SU-DHL-6 (cell line): ENCODE results near the gene HIVEP1.

ENCODE experiments used
- H2AFZ ChIP-seq: fragments of 200-600 bp; sonication (generic); 2 replicates; pipeline ENCODE4 v1.6.1; 2014; ENCODE audit warnings: low read depth, mild to moderate bottlenecking, moderate library complexity, mixed read lengths, antibody characterized with exemption, low read length; ENCODE audit not compliant: severe bottlenecking
- H3F3A ChIP-seq: fragments of 200-600 bp; shearing (Covaris generic); 2 replicates; pipeline ENCODE4 v1.6.0; 2016; ENCODE audit warnings: antibody characterized with exemption, mild to moderate bottlenecking; ENCODE audit not compliant: insufficient read depth
- H3K27ac ChIP-seq: fragments of 200-600 bp; sonication (generic); 2 replicates; pipeline ENCODE4 v1.5.1; 2016; ENCODE audit warnings: low read depth, mild to moderate bottlenecking, low read length, moderate library complexity, mixed read lengths
- H3K27me3 ChIP-seq: fragments of 200-600 bp; sonication (generic), shearing (Covaris generic); 2 replicates; pipeline ENCODE4 v1.6.0; 2014; ENCODE audit warnings: mild to moderate bottlenecking, low read length
- H3K36me3 ChIP-seq: fragments of 200-600 bp; sonication (generic); 2 replicates; pipeline ENCODE4 v1.6.1; 2014; ENCODE audit warnings: mild to moderate bottlenecking, low read length, mixed read lengths
- H3K4me2 ChIP-seq: fragments of 300-600, 200-600 bp; shearing (Covaris generic), sonication (generic); 2 replicates; pipeline ENCODE4 v1.6.0; 2014; ENCODE audit warnings: low read length, low read depth, mild to moderate bottlenecking; ENCODE audit not compliant: poor library complexity, severe bottlenecking
- H3K4me3 ChIP-seq: fragments of 200-600 bp; sonication (generic); 2 replicates; pipeline ENCODE4 v1.5.1; 2014; ENCODE audit warnings: antibody characterized with exemption, low read length, mild to moderate bottlenecking, mixed read lengths; ENCODE audit not compliant: insufficient read depth, poor library complexity, severe bottlenecking
- H3K79me2 ChIP-seq: fragments of 200-600 bp; sonication (generic); 2 replicates; pipeline ENCODE4 v1.6.1; 2014; ENCODE audit warnings: mild to moderate bottlenecking, low read length, moderate library complexity; ENCODE audit not compliant: insufficient read depth
- H3K9ac ChIP-seq: fragments of 200-600 bp; sonication (generic); 2 replicates; pipeline ENCODE4 v1.7.0; 2014; ENCODE audit warnings: mild to moderate bottlenecking, low read length
- H3K9me2 ChIP-seq: fragments of 200-600 bp; sonication (generic); replicated peaks from 2 replicates; pipeline ENCODE4 v1.6.1; 2014; ENCODE audit warnings: low read length; ENCODE audit not compliant: insufficient read depth
- H3K9me3 ChIP-seq: fragments of 200-600 bp; sonication (generic); 2 replicates; pipeline ENCODE4 v1.6.1; 2014; ENCODE audit warnings: low read length, mixed read lengths; ENCODE audit not compliant: insufficient read depth
- H4K20me1 ChIP-seq: fragments of 200-600 bp; sonication (generic); 2 replicates; pipeline ENCODE4 v1.6.1; 2014; ENCODE audit warnings: low read depth, mild to moderate bottlenecking, antibody characterized with exemption, low read length, moderate library complexity, mixed read lengths
- CTCF ChIP-seq: fragments of 200-600 bp; sonication (generic); IDR thresholded peaks from one replicate; pipeline ENCODE4 v1.5.1; 2017; ENCODE audit warnings: antibody characterized with exemption, mild to moderate bottlenecking, low read length, moderate library complexity; ENCODE audit not compliant: insufficient read depth, poor library complexity, severe bottlenecking
- EZH2phosphoT487 ChIP-seq: fragments of 200-600 bp; sonication (generic), shearing (Covaris generic); conservative IDR thresholded peaks from 2 replicates; pipeline ENCODE4 v1.6.1; 2018; ENCODE audit warnings: mild to moderate bottlenecking, antibody characterized with exemption, low read length, moderate library complexity, mixed read lengths

The HIVEP1 gene

GRCh38 chr6:12012558-12013306, 620 bp downstream of the HIVEP1 start:
- no peaks in the 10 kb centered on the region for H3K9me3 ChIP-seq
- peaks cover 26% of the 10 kb centered on the region for H3F3A ChIP-seq
- H2AFZ ChIP-seq: peak overlapping the region; percentile 85
- no peak overlapping the region; the same call in 1 of the 2 replicates for H3K27ac ChIP-seq
- H3K79me2 ChIP-seq: peaks cover 38% of the 10 kb centered on the region
- peaks cover 12% of the 10 kb centered on the region; the same call in 1 of the 2 replicates for H3K36me3 ChIP-seq
- peak overlapping the region; percentile 67 for H3K9ac ChIP-seq
- H4K20me1 ChIP-seq: peaks cover 4% of the 10 kb centered on the region; the same call in 1 of the 2 replicates
- peak overlapping the region; percentile 81 for H3K4me3 ChIP-seq
- H3K27me3 ChIP-seq: no peaks in the 10 kb centered on the region
- TF ChIP-seq CTCF (no peak), EZH2phosphoT487 (no peak)
- H3K4me2 ChIP-seq: peak overlapping the region; percentile 89
- no peaks in the 10 kb centered on the region for H3K9me2 ChIP-seq

GRCh38 chr6:12013307-12013719, 1.2 kb downstream of the HIVEP1 start:
- peaks cover 38% of the 10 kb centered on the region for H3K79me2 ChIP-seq
- no peak overlapping the region for H3K27ac ChIP-seq
- H3K9me3 ChIP-seq: no peaks in the 10 kb centered on the region

GRCh38 chr6:12014027-12014872, 2.1 kb downstream of the HIVEP1 start:
- H3K4me3 ChIP-seq: no peak overlapping the region

More at GRCh38 chr6:12013307-12013719, 1.2 kb downstream of the HIVEP1 start:
- Histone ChIP-seq H3K9ac (peak overlapping the region; percentile 67), H3K4me3 (peak overlapping the region; percentile 81), H3K4me2 (peak overlapping the region; percentile 89), H3K9me2 (no peaks in the 10 kb centered on the region), H2AFZ (no peak overlapping the region), H4K20me1 (peaks cover 4% of the 10 kb centered on the region; the same call in 1 of the 2 replicates), H3F3A (peaks cover 20% of the 10 kb centered on the region), H3K36me3 (peaks cover 12% of the 10 kb centered on the region; the same call in 1 of the 2 replicates), H3K27me3 (no peaks in the 10 kb centered on the region)
- TF ChIP-seq CTCF: no peak
- TF ChIP-seq EZH2phosphoT487: no peak

More at GRCh38 chr6:12014027-12014872, 2.1 kb downstream of the HIVEP1 start:
- Histone ChIP-seq H3F3A (peaks cover 15% of the 10 kb centered on the region), H3K79me2 (peaks cover 38% of the 10 kb centered on the region), H2AFZ (no peak overlapping the region), H3K9me3 (no peaks in the 10 kb centered on the region), H3K9me2 (no peaks in the 10 kb centered on the region), H3K36me3 (peaks cover 12% of the 10 kb centered on the region; the same call in 1 of the 2 replicates), H4K20me1 (peaks cover 4% of the 10 kb centered on the region; the same call in 1 of the 2 replicates), H3K27ac (no peak overlapping the region), H3K4me2 (no peak overlapping the region), H3K9ac (no peak overlapping the region), H3K27me3 (no peaks in the 10 kb centered on the region)
- TF ChIP-seq EZH2phosphoT487: no peak
- no peak for TF ChIP-seq CTCF
